ENCODE data around the gene NMS. TPM values are rescaled to one million over a fixed set of nuclear protein-coding genes. Genes with fewer than 3 reads are reported as not detected.

The NMS gene, protein sequence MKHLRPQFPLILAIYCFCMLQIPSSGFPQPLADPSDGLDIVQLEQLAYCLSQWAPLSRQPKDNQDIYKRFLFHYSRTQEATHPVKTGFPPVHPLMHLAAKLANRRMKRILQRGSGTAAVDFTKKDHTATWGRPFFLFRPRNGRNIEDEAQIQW
- total RNA-seq = not detected in 2 replicates

DNA sequence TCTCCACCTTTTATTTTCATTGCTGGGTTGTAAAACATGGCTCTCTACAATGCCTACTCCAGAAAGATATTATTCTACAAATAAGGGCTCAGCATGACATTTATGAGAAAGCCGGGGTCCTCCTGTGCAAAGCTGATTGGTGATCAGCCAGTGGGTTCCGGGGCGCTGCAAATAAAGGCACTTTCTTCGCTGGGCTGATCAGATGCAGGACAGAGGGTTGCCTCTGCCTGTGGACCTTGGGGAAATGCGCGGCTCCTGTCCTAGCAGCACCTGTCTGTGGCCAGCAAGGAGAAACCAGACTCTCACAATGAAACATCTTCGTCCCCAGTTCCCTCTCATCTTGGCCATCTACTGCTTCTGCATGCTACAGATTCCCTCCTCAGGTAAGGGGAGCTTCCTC is at the start of gene NMS:
NMS (plus strand) TSS at position 301 of the 400 bp plus-strand sequence; CDS start at position 308, 7 bp downstream.

Other genes starting within 250 kb of the NMS start
- under 0.01 TPM in 2 replicates for gene LONRF2, start 148.0 kb upstream of the NMS start, total RNA-seq
- 4.8 and 7.8 TPM in 2 replicates for gene CHST10, start 52.8 kb upstream of the NMS start, total RNA-seq
- 10.3 and 12.5 TPM in 2 replicates for gene PDCL3, start 92.5 kb downstream of the NMS start, total RNA-seq